GM18520 (cell line): ENCODE results near the gene ENPP4.
A peak's percentile ranks its signal among the peaks of the same experiment; 100 is the strongest.
"Not testable (repeated sequence)": the region's sequence is repeated elsewhere in the genome, so short reads cannot be mapped to it uniquely, and the experiment has no call there.

Source experiments
- ATAC-seq: cut with Tn5 transposase; IDR thresholded peaks from one replicate; pipeline ENCODE4 v1.9.1; 2021; ENCODE audit not compliant: unreplicated experiment

Gene ENPP4

GRCh38 chr6:46130666-46131065 lies 877 bp downstream of the ENPP4 start:
- no peak for ATAC-seq

GRCh38 chr6:46131291-46131690 lies 1.5 kb downstream of the ENPP4 start:
- not testable (repeated sequence) for ATAC-seq

- ATAC-seq, result no peak
Observed at GRCh38 chr6:46134216-46134615, 4.4 kb downstream of the ENPP4 start.

GRCh38 chr6:46135176-46135575 lies 5.4 kb downstream of the ENPP4 start:
- no peak for ATAC-seq

- ATAC-seq, result no peak
Observed at GRCh38 chr6:46136831-46137230, 7.0 kb downstream of the ENPP4 start.

GRCh38 chr6:46137387-46137786 lies 7.6 kb downstream of the ENPP4 start:
- ATAC-seq, result peak; percentile 53

GRCh38 chr6:46138281-46138680 lies 8.5 kb downstream of the ENPP4 start:
- peak; percentile 65 for ATAC-seq

GRCh38 chr6:46144270-46144669 lies 14.5 kb downstream of the ENPP4 start:
- no peak for ATAC-seq

GRCh38 chr6:46149066-46149465 lies 19.3 kb downstream of the ENPP4 start:
- not testable (repeated sequence) for ATAC-seq

GRCh38 chr6:46156701-46157100 lies 26.9 kb downstream of the ENPP4 start:
- no peak for ATAC-seq

GRCh38 chr6:46159229-46159628 lies 29.4 kb downstream of the ENPP4 start:
- no peak for ATAC-seq

GRCh38 chr6:46160102-46160501 lies 30.3 kb downstream of the ENPP4 start:
- no peak for ATAC-seq

GRCh38 chr6:46170357-46171289 lies 40.8 kb downstream of the ENPP4 start, which contains the start of gene ENPP5:
Gene ENPP5, minus strand, starts transcription at chr6:46170980. Its CDS starts 2,718 bp downstream, at chr6:46168262.
- peak; percentile 71 for ATAC-seq

GRCh38 chr6:46172176-46172575 lies 42.4 kb downstream of the ENPP4 start:
- ATAC-seq, result no peak

GRCh38 chr6:46174904-46175303 lies 45.1 kb downstream of the ENPP4 start:
- ATAC-seq, result no peak

- peak; percentile 87 for ATAC-seq
Observed at GRCh38 chr6:46175446-46175845, 45.7 kb downstream of the ENPP4 start.

GRCh38 chr6:46175976-46176375 lies 46.2 kb downstream of the ENPP4 start:
- no peak for ATAC-seq

- no peak for ATAC-seq
Observed at GRCh38 chr6:46184114-46184513, 54.3 kb downstream of the ENPP4 start.

GRCh38 chr6:46186583-46186982 lies 56.8 kb downstream of the ENPP4 start:
- ATAC-seq, result no peak

- ATAC-seq, result no peak
Observed at GRCh38 chr6:46189726-46190125, 59.9 kb downstream of the ENPP4 start.

- ATAC-seq, result no peak
Observed at GRCh38 chr6:46190889-46191288, 61.1 kb downstream of the ENPP4 start.

- no peak for ATAC-seq
Observed at GRCh38 chr6:46191961-46192360, 62.2 kb downstream of the ENPP4 start.
